LNCaP clone FGC (cell line): ENCODE data around the gene GABRB1.

Experiments
- DNase-seq: peaks from one replicate; pipeline ENCODE4 v3.0.0-alpha.2; 2011; ENCODE audit warnings: low read depth
- H3K4me3 ChIP-seq: 2 replicates; pipeline ENCODE4 v1.5.1; 2011; ENCODE audit warnings: mild to moderate bottlenecking, low read depth, low read length, control low read depth
- CTCF ChIP-seq: IDR thresholded peaks from 2 replicates; pipeline ENCODE4 v1.5.1; 2012; ENCODE audit warnings: mild to moderate bottlenecking; ENCODE audit not compliant: control insufficient read depth, insufficient read depth; ENCODE audit errors: extremely low read depth

GABRB1 gene

GRCh38 chr4:47219586-47219985, 188.2 kb downstream of the GABRB1 start:
- H3K4me3 ChIP-seq, result no peak overlapping the region
- no peak for DNase-seq
- TF ChIP-seq CTCF, result no peak

GRCh38 chr4:47221721-47222120, 190.4 kb downstream of the GABRB1 start:
- TF ChIP-seq CTCF, result no peak
- DNase-seq, result no peak
- H3K4me3 ChIP-seq, result no peak overlapping the region

GRCh38 chr4:47222276-47222675, 190.9 kb downstream of the GABRB1 start:
- no peak for DNase-seq
- no peak for TF ChIP-seq CTCF
- no peak overlapping the region for H3K4me3 ChIP-seq

- TF ChIP-seq CTCF, result no peak
- DNase-seq, result no peak
- H3K4me3 ChIP-seq, result no peak overlapping the region
Measured at GRCh38 chr4:47224361-47224760, 193.0 kb downstream of the GABRB1 start.

DNA sequence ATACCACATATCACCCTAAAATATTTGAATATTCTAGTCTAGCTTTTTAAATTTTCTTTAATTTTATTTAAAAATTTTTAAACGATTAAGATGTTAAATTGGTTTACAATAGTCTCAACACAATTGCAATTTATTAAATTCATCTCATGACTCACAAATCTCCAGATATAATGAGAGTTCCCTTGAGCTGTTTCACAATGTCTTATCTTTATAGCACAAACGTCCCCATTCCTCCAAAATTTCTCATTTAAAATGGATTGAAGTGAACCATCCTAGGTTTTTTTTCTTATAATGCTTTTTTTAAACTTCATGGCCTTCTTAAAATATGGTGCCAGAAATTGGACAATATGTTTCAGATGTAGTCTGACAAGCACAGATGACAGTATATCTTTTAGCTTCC, 204.4 kb downstream of the GABRB1 start:
- no peak for TF ChIP-seq CTCF
- DNase-seq, result no peak
- no peak overlapping the region for H3K4me3 ChIP-seq

GRCh38 chr4:47238667-47239066, 207.3 kb downstream of the GABRB1 start:
- H3K4me3 ChIP-seq, result no peak overlapping the region
- TF ChIP-seq CTCF, result no peak
- DNase-seq, result no peak

- no peak for DNase-seq
Measured at GRCh38 chr4:47239649-47240048, 208.3 kb downstream of the GABRB1 start.

More at GRCh38 chr4:47239649-47240048, 208.3 kb downstream of the GABRB1 start:
- H3K4me3 ChIP-seq, result no peak overlapping the region
- no peak for TF ChIP-seq CTCF
